BE2C (cell line): ENCODE results near the gene COL17A1.

Experiments used
- DNase-seq: peaks from one replicate; pipeline ENCODE4 v3.0.0-alpha.2; 2020
- H3K27me3 ChIP-seq: fragments of 250-450 bp; sonication (Bioruptor Pico); 2 replicates; pipeline ENCODE4 v1.5.1; 2020; ENCODE audit warnings: mild to moderate bottlenecking
- H3K36me3 ChIP-seq: fragments of 250-450 bp; sonication (Bioruptor Pico); 2 replicates; pipeline ENCODE4 v1.5.1; 2020; ENCODE audit warnings: mild to moderate bottlenecking
- H3K4me1 ChIP-seq: fragments of 250-450 bp; sonication (Bioruptor Pico); 2 replicates; pipeline ENCODE4 v1.5.1; 2020
- H3K4me3 ChIP-seq: 2 replicates; pipeline ENCODE4 v1.5.1; 2011; ENCODE audit warnings: low read depth, low read length
- H3K9me3 ChIP-seq: fragments of 250-450 bp; sonication (Bioruptor Pico); 2 replicates; pipeline ENCODE4 v1.5.1; 2020
- CTCF ChIP-seq: IDR thresholded peaks from 2 replicates; pipeline ENCODE4 v1.5.1; 2012; ENCODE audit warnings: mild to moderate bottlenecking, low read depth, low read length

The COL17A1 gene

DNA sequence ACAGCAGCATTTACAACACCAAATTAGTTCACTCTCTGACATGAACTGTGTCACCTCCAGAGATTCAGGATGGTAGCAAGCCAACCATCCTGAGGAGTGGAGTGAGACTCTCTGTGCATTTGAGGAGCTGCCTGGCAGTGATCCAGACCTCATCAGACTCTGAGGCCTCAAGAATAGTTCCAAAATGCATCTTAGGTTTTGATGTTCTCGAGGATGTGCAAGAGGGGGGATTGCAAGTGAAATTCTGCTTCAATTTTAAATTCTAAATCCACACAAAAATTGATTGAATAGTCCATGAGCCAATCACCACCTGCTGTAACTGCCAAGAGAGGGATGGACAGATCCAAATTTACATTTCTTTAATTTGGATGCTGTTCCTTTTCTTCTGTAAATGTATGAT lies 69.0 kb downstream of the COL17A1 start:
- Histone ChIP-seq H3K9me3 (no peaks in the 10 kb centered on the region), H3K4me1 (no peaks in the 10 kb centered on the region), H3K36me3 (peaks cover 18% of the 10 kb centered on the region), H3K27me3 (no peaks in the 10 kb centered on the region), H3K4me3 (no peak overlapping the region)
- DNase-seq: no peak
- no peak for TF ChIP-seq CTCF

DNA sequence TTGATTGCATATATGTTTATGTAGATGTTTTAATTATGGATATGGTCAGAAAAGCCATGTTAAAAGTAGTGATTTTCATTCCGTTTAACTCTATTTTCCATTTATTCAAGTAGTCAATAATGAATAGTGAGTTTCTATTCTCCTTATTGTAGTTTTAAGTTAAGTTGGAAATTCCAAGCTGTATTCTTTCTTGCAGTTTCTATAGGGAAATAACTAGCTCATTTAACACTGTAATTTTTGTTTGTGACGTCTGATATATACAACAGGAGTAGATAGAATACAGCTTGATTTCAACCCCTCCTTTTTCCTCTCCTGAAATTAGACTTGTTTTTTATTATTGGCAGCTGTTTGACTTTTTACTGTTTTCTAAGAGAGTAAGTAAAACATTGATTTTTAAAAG lies 71.5 kb downstream of the COL17A1 start:
- Histone ChIP-seq H3K27me3 (no peaks in the 10 kb centered on the region), H3K9me3 (no peaks in the 10 kb centered on the region), H3K4me3 (no peak overlapping the region), H3K4me1 (no peaks in the 10 kb centered on the region), H3K36me3 (no peaks in the 10 kb centered on the region; the same call in 1 of the 2 replicates)
- DNase-seq: no peak
- TF ChIP-seq CTCF: no peak

DNA sequence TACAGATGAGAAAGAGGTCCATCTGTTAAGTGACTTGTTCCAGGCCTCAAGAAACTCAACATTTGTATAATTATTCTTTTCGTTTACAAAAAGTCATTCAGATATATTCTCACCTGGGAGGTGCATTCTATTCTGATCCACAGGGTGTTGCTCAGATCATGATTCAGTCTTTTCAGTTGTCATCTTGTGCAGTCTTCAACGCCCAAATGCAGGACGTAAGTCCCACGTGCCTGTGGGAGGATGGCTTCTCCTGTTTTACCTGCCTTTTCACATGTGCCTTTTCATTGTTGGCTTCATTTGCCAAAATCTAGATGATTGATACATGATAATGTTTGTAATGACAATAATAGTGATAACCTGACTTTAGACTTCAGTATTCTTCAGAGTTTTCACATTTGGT lies 72.2 kb downstream of the COL17A1 start:
- no peak for TF ChIP-seq CTCF
- H3K4me3 ChIP-seq: no peak overlapping the region
- no peak for DNase-seq
- no peaks in the 10 kb centered on the region; the same call in 1 of the 2 replicates for H3K36me3 ChIP-seq
- H3K27me3 ChIP-seq: no peaks in the 10 kb centered on the region
- no peaks in the 10 kb centered on the region for H3K9me3 ChIP-seq
- no peaks in the 10 kb centered on the region for H3K4me1 ChIP-seq

- H3K4me1 ChIP-seq: no peaks in the 10 kb centered on the region
- H3K36me3 ChIP-seq: no peaks in the 10 kb centered on the region; the same call in 1 of the 2 replicates
- no peak for TF ChIP-seq CTCF
- no peaks in the 10 kb centered on the region for H3K27me3 ChIP-seq
- no peaks in the 10 kb centered on the region for H3K9me3 ChIP-seq
- H3K4me3 ChIP-seq: no peak overlapping the region
- DNase-seq: no peak
Measured at GRCh38 chr10:104011904-104012303, 73.8 kb downstream of the COL17A1 start.

DNA sequence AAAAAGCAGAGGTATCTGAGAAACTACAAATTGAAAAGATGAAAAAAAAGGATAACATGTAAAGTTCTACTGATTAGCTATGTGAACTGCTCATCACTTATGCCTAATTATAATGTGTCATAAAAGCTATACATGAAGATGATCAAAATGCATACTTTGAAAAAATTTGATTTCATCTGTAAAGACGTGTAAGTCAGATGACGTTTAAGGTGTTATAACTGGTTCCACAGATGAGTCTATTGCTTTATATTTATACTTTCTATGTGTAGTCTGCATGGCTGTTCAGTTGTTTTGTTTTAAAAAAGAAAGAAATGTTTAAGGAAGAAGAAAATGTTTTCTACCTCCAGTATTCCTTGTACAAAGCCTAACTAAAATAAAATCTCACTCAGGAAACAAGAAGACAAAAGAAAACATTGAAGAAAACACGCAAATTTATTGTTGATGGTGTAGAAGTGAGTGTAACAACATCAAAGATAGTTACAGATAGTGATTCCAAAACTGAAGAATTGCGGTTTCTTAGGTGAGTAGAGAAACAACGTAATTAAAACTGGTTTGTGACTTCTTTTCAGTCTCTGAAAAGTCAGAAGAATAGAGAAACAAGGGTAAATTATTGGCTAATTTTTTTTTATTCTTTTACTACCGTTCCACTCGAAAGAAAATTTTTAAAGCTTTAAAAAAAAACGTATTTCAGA lies 80.4 kb downstream of the COL17A1 start:
- no peak overlapping the region for H3K4me3 ChIP-seq
- H3K9me3 ChIP-seq: no peaks in the 10 kb centered on the region
- no peaks in the 10 kb centered on the region for H3K27me3 ChIP-seq
- H3K4me1 ChIP-seq: no peaks in the 10 kb centered on the region
- no peak for TF ChIP-seq CTCF
- H3K36me3 ChIP-seq: peaks cover 20% of the 10 kb centered on the region
- no peak for DNase-seq

GRCh38 chr10:104002911-104003310 lies 82.8 kb downstream of the COL17A1 start:
- DNase-seq: no peak
- Histone ChIP-seq H3K36me3 (peaks cover 26% of the 10 kb centered on the region), H3K27me3 (no peaks in the 10 kb centered on the region), H3K9me3 (no peaks in the 10 kb centered on the region), H3K4me1 (no peaks in the 10 kb centered on the region), H3K4me3 (no peak overlapping the region)
- TF ChIP-seq CTCF: no peak
